ENCODE results near the gene TNF.

The TNF gene

DNA sequence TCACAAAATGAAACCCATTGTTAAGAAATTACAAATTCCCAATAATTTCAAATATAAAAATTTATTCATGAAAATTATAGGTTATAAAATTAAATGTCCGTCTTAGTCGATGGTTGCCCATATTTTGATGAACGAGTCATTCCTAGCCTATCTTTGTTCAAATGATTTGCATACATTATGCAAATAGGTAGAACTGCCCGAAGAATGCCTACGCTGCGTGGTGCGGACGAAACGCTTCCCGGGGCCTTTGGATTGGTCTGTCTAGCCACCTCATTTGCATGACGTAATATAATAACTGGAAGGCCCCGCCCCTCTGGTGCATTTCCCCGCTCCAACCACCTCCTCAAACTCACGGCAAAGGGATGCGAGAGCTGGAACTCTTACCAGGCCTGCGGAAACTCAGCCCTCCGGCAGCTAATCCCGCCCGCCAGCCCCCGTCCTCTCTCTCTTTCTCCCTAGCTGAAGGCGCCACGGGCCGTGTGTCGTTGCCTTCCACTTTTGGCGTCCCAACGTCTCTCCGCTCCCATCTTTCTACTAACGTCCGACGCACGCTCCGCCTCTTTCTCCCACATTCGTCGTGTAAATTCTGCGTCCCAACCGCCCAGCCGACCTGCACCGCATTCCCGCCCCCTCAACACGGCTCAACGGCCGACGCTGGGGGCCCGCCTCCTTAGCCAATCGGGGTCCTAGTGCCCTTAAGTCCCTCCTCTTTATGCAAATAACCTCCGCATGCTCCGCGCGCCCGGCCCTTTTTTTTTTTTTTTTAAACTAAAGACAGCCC is 44.6 kb downstream of the TNF start:
- DNase-seq = peak; percentile 90 to 100 (median 97)
- intact Hi-C loops (cut with DNase I) = loop anchor here (1.0 kb wide), 1 partner anchor 32 kb away; the partner anchor contains the start of gene BAG6

DNA sequence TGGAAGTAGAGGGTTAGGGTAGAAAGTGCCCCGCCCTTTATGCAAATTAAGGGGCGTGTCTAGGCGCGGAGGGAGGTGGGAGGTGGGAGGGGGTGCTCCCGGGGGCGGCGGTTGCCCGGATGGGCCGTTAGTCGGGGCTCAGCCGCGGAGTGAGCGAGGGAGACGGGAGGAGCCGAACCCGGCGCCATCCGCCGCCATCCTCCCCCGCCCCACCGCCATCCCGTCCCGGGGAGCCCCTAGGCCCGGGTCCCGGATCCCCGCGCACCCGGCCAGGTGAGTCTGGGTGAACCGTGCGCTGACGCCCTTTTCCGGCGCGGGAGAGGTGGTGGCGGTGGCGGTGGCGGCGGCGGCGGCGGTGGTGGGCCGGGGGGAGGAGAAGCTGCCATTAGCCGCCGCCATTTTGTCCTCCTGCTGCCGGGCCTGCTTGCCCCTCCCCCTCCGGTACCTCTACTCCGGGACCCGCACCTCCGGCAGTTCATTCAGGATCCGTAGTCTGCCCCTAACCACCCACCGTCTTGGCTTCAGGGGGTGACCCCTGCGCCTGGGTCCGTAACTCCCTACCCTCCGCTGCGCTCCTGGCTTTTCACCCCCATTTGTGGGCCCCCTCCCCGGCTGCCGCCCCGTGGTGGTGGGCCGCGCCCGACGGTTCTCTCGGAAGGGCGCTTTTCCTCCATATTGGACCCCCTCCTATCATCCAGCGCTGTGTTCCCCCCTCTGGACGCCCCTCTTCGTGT is 45.4 kb downstream of the TNF start, which contains the start of gene PRRC2A:
Gene PRRC2A (plus strand): TSS at position 130 of the 734 bp plus-strand sequence. CDS start 2,075 bp downstream, outside the sequence.
- intact Hi-C loops (cut with DNase I) = loop anchor here (1.0 kb wide), 1 partner anchor 32 kb away; the partner anchor contains the start of gene BAG6
- DNase-seq = peak in 4 of 10 donors; percentile 61 to 93 (median 88)

DNA sequence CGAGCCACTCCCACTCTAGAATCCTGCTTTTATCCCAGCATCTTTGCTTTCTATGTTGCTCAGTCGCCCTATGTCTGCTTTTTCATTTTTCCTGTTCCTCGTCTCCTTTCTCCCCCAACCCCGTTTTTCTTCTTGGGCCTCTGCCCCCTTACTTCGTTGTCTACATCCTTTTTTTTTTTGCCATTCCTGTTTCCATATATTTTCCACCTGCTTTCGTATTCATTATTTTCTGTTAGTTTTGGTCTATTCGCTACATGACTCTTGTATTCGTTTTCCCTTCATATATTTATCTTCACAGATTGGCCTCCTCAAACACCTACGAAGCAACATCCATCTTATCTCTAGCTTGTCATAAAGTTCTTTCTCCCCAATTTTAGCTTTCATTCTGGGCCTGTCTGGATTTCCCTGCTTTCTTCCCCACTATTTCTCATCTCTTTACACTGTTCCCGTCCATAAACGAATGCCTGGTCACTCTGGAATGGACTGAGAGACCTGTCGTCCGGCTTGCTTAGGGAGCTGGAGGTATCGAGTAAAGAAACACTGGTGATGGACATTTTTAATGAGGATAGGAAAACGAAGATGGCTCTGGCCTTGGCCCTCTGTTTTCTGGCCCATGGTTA is 46.1 kb downstream of the TNF start:
- intact Hi-C loops (cut with DNase I) = no loop called here
- DNase-seq = no peak

DNA sequence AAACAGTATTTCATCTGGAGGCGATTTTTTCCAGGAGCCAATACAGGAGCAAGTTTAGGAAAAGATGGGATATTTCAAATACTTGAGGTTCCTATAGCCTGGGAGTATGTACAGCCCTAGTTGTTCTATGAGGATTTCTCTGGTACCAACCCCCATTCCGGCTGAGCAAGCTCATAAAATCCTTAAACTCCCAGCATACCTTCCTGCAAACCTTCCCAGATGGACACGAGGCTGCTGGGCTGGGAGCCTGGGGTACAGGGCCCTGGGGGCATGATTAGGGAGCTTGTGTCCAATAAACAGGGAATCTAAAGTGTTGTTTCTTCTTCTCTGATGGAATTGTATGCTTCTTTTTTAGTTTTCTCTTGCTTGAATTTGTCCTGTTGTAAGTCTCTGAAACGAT is 46.6 kb downstream of the TNF start:
- peak in 1 of 10 donors; percentile 14 for DNase-seq
- intact Hi-C loops (cut with DNase I) = no loop called here

DNA sequence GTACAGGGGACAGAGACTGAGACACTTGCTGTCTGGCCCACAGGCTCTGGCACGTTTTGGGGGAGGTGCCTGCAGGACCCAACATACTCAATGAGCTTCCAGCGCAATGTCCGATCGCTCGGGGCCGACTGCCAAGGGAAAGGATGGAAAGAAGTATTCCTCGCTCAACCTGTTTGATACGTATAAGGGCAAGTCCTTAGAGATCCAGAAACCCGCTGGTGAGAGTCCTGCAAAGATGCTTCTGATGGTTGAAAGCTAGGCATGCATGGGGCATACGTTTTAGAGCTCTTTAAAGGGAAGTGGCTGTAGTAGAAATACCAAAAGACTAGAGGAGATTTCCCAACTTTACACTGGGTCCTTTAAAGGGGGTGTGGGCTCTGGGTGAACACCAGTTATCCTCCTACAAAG is 47.3 kb downstream of the TNF start:
- no peak for DNase-seq
- intact Hi-C loops (cut with DNase I) = no loop called here

DNA sequence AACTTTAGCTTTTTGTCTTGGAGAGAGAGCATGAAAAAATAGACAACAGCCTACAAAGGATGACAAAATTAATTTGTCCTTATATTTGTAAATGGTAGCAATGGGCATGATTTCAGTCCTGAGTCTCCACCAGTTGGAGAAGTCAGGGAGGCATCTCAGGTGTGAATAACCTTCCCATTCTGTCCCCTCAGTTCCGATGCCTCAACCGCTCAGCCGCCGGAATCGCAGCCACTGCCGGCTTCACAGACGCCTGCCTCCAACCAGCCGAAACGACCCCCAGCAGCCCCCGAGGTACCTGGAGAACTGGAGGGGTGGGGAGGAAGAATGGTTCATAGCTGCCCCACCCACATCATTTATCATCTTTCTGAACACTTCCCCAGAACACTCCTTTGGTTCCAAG is 48.7 kb downstream of the TNF start:
- intact Hi-C loops (cut with DNase I) = no loop called here
- DNase-seq = no peak

DNA sequence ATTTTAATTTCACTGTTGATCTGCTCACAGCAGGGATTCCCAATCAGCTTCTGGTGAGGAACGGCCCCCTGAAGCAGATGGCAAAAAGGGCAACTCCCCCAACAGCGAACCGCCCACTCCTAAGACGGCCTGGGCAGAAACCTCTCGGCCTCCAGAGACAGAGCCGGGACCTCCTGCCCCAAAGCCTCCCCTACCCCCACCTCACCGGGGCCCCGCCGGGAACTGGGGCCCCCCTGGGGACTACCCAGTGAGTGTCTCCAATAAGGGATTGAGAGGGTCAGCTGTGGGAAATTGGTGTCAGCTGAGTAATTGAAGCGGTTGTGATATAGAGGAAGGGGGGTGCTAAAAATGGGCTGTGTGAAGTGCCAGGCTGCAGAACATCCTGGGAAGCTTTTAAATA is 51.6 kb downstream of the TNF start:
- no peak for DNase-seq
- intact Hi-C loops (cut with DNase I) = no loop called here

DNA sequence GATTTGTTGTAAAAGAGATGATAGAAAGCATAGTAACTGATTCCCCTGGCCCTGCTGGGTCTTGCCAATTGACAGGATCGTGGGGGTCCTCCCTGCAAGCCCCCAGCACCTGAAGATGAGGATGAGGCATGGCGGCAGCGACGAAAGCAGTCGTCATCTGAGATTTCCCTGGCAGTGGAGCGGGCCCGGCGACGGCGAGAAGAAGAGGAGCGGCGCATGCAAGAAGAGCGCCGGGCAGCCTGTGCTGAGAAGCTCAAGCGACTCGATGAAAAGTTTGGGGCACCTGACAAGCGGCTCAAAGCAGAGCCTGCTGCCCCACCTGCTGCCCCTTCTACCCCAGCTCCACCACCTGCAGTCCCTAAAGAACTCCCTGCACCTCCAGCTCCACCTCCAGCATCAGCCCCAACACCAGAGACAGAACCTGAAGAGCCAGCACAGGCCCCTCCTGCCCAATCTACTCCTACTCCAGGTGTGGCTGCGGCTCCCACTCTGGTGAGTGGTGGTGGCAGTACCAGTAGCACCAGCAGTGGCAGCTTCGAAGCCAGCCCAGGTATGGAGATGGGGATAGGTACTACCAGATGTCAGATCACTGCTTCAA is 52.4 kb downstream of the TNF start:
- intact Hi-C loops (cut with DNase I) = no loop called here
- no peak for DNase-seq

All from posterior cingulate gyrus (tissue), 11 donors.